ENCODE results near the gene PI3. TPM values are rescaled to one million over a fixed set of nuclear protein-coding genes. Genes with fewer than 3 reads are reported as not detected.

The PI3 gene
- total and polyA plus RNA-seq, 2 of the 8 experiments (the other 6 are each of a cell fraction or from before 2014, with no cell fraction given): not detected

DNA sequence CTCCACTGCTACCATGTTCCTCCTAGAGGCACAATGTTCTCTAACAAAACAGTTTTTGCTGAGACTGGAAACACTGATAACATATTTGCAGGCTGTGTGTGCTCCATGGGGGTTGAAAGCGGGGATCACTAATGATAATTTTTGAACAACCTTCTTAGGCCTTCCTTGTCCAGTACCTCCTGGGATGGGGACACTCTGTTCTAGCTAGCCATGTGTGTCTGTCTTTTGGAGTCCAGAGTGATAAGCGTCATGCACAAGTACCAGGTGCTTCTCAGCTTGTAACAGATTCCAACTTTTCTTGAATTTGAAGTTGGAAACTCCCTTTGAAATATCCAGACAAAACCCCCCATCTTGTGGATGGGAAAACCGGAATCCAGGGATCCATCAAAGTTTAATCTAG, 15.2 kb downstream of the PI3 start (continued):
- TF ChIP-seq, protein P1, sequence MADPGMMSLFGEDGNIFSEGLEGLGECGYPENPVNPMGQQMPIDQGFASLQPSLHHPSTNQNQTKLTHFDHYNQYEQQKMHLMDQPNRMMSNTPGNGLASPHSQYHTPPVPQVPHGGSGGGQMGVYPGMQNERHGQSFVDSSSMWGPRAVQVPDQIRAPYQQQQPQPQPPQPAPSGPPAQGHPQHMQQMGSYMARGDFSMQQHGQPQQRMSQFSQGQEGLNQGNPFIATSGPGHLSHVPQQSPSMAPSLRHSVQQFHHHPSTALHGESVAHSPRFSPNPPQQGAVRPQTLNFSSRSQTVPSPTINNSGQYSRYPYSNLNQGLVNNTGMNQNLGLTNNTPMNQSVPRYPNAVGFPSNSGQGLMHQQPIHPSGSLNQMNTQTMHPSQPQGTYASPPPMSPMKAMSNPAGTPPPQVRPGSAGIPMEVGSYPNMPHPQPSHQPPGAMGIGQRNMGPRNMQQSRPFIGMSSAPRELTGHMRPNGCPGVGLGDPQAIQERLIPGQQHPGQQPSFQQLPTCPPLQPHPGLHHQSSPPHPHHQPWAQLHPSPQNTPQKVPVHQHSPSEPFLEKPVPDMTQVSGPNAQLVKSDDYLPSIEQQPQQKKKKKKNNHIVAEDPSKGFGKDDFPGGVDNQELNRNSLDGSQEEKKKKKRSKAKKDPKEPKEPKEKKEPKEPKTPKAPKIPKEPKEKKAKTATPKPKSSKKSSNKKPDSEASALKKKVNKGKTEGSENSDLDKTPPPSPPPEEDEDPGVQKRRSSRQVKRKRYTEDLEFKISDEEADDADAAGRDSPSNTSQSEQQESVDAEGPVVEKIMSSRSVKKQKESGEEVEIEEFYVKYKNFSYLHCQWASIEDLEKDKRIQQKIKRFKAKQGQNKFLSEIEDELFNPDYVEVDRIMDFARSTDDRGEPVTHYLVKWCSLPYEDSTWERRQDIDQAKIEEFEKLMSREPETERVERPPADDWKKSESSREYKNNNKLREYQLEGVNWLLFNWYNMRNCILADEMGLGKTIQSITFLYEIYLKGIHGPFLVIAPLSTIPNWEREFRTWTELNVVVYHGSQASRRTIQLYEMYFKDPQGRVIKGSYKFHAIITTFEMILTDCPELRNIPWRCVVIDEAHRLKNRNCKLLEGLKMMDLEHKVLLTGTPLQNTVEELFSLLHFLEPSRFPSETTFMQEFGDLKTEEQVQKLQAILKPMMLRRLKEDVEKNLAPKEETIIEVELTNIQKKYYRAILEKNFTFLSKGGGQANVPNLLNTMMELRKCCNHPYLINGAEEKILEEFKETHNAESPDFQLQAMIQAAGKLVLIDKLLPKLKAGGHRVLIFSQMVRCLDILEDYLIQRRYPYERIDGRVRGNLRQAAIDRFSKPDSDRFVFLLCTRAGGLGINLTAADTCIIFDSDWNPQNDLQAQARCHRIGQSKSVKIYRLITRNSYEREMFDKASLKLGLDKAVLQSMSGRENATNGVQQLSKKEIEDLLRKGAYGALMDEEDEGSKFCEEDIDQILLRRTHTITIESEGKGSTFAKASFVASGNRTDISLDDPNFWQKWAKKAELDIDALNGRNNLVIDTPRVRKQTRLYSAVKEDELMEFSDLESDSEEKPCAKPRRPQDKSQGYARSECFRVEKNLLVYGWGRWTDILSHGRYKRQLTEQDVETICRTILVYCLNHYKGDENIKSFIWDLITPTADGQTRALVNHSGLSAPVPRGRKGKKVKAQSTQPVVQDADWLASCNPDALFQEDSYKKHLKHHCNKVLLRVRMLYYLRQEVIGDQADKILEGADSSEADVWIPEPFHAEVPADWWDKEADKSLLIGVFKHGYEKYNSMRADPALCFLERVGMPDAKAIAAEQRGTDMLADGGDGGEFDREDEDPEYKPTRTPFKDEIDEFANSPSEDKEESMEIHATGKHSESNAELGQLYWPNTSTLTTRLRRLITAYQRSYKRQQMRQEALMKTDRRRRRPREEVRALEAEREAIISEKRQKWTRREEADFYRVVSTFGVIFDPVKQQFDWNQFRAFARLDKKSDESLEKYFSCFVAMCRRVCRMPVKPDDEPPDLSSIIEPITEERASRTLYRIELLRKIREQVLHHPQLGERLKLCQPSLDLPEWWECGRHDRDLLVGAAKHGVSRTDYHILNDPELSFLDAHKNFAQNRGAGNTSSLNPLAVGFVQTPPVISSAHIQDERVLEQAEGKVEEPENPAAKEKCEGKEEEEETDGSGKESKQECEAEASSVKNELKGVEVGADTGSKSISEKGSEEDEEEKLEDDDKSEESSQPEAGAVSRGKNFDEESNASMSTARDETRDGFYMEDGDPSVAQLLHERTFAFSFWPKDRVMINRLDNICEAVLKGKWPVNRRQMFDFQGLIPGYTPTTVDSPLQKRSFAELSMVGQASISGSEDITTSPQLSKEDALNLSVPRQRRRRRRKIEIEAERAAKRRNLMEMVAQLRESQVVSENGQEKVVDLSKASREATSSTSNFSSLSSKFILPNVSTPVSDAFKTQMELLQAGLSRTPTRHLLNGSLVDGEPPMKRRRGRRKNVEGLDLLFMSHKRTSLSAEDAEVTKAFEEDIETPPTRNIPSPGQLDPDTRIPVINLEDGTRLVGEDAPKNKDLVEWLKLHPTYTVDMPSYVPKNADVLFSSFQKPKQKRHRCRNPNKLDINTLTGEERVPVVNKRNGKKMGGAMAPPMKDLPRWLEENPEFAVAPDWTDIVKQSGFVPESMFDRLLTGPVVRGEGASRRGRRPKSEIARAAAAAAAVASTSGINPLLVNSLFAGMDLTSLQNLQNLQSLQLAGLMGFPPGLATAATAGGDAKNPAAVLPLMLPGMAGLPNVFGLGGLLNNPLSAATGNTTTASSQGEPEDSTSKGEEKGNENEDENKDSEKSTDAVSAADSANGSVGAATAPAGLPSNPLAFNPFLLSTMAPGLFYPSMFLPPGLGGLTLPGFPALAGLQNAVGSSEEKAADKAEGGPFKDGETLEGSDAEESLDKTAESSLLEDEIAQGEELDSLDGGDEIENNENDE (IDR thresholded peaks at IDR 0.05; ENCODE audit: insufficient replicate concordance, low read length): no peak
- no peak for TF ChIP-seq CTBP2 (IDR thresholded peaks at IDR 0.05; ENCODE audit: borderline replicate concordance, insufficient read depth, insufficient read length, low read length)
- TF ChIP-seq, protein P2, sequence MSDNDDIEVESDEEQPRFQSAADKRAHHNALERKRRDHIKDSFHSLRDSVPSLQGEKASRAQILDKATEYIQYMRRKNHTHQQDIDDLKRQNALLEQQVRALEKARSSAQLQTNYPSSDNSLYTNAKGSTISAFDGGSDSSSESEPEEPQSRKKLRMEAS (IDR thresholded peaks at IDR 0.05): no peak
